ENCODE results near the gene UNC5C.

DNA sequence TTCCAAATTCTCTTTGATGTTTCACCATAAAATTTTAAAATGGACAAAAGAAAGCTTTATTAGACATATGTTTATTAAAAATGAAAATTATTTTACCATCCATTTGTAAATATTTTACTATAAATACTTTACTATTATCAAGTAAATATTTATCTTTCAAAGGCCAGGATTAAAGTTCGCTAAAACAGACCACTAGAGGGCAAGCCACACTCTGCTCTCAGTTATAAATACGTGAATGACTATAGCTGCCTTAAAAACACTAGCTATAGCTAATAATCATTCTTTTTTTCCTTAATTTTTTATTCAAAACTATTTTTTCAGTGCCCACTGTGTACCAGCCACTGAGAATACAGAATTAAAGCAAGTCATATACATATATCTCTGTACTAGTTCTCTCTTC, 38.6 kb downstream of the UNC5C start:
- no peak for TF ChIP-seq POLR2A (IDR thresholded peaks at IDR 0.05)
- TF ChIP-seq CTCF (IDR thresholded peaks at IDR 0.05), result peak; percentile 40 to 64 (median 45)
